Subcutaneous adipose tissue (tissue), 4 donors: ENCODE results near the gene TMEM18. TPM values are rescaled to one million over a fixed set of nuclear protein-coding genes. Genes with fewer than 3 reads are reported as not detected.

Experiments
- CTCF ChIP-seq: fragments of 450-650 bp; IDR thresholded peaks from one replicate; pipeline ENCODE4 v1.5.1; 2016; ENCODE audit warnings: low read depth, mild to moderate bottlenecking, control low read depth, antibody characterized with exemption, moderate library complexity
- total RNA-seq, 4 donors: library from RNA; depleted of rRNA; stranded (reverse); fragments of >200 nt; gene quantifications; one replicate each; pipeline ENCODE4 v1.1.0, GENCODE V29; 2016

Gene TMEM18
- total RNA-seq, 4 donors from 2014 or later, result 11.9 to 29.9 (median 15.1) TPM

DNA sequence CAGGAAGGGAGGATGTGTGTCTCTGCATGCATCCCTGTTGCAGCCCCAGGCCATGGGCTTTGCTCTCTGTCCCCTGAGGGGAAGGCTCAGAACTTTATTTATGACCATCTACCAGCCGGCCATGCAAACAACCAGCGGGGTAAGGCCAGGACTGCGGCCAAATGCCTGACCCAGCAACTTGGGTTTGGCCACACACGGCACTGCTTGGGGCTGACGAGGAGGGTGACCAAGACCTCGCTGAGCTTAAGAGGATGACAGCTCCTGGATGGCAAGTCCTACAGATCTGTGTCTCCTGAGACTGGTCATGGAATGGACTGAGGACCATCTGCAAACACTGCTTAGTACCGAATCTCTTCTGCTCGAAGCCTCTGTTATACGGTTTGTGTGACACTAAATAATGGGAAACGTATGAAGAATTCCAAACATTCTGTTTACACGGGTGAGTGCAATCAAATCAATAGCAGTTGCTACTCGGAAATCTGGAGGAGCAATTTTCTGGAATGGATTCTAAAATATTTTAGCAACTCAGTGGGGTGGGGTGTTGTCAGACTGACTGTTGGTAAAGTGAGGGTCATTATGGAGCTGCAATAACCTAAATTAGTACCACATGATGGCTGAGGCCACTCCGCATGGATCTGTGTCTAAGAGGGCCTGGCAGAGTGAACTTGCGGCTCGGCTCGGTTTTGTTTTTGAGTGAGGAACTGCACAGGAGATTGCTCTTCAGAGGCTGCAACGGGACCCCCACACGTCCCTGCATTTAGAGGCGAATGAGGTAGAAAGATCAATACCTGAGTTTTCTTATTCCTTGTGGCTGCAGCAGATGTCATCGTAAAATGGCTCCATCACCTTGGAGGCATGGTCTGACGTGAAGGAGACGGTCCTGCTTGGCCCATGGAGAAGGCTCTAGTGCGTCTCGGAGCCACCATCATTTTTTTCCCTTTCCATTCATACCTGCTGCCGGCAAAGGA lies 26.6 kb downstream of the TMEM18 start:
- TF ChIP-seq CTCF, result no peak

GRCh38 chr2:649426-650342 lies 27.5 kb downstream of the TMEM18 start:
- no peak for TF ChIP-seq CTCF

GRCh38 chr2:648476-649424 lies 28.5 kb downstream of the TMEM18 start:
- no peak for TF ChIP-seq CTCF

- TF ChIP-seq CTCF, result no peak
Observed at GRCh38 chr2:647691-648231, 29.4 kb downstream of the TMEM18 start.

DNA sequence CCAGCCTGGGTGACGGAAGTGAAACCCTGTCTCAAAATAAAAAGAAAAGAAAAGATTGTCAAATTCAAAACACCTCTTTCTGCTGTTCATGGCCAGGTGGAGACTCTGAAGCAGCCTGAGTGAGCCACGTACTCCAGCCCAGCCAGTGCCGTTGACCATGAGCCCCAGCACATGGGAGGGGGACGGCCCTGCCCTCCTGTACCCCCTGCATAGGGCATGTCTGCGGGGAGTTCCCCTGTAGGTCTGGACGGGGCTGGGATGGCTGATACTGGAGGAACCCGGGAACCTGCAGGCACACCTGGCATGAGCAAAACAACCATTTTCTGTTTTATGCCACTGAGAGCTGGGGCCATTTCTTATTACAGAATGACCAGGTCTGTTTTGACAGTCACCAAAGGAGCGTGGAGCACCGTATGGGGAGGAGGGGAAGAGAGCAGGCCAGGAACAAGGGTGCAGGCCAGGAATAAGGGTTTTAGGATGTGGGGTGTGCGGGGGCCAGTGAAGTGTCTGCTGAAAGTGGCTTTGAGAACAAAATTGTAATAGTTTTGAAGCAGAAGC lies 30.1 kb downstream of the TMEM18 start:
- TF ChIP-seq CTCF, result no peak

DNA sequence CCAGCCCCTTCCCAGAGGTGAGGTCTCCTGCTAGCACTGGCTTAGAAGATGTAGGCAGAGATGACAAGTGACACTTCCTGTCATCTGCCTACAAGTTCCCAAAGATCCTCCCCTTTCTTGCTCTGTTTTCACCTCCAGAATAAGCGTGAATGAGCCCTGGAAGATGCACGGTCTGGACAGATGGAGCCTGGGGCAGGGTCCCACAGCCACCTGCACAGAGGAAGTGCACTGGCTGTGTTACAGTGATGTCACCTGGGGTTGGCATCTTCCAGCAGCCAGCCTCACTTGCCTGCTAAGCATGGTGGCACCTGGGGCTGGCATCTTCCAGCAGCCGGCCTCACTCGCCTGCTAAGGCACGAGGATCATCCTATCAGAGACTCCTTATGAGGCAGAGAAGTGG lies 32.3 kb downstream of the TMEM18 start:
- no peak for TF ChIP-seq CTCF
